GM18909 (cell line): Measurements from ENCODE around the gene ADAMTSL4.

Experiments
- ATAC-seq: cut with Tn5 transposase; IDR thresholded peaks from one replicate; pipeline ENCODE4 v1.9.1; 2021; ENCODE audit warnings: mild to moderate bottlenecking; ENCODE audit not compliant: unreplicated experiment, poor library complexity

ADAMTSL4 gene

DNA sequence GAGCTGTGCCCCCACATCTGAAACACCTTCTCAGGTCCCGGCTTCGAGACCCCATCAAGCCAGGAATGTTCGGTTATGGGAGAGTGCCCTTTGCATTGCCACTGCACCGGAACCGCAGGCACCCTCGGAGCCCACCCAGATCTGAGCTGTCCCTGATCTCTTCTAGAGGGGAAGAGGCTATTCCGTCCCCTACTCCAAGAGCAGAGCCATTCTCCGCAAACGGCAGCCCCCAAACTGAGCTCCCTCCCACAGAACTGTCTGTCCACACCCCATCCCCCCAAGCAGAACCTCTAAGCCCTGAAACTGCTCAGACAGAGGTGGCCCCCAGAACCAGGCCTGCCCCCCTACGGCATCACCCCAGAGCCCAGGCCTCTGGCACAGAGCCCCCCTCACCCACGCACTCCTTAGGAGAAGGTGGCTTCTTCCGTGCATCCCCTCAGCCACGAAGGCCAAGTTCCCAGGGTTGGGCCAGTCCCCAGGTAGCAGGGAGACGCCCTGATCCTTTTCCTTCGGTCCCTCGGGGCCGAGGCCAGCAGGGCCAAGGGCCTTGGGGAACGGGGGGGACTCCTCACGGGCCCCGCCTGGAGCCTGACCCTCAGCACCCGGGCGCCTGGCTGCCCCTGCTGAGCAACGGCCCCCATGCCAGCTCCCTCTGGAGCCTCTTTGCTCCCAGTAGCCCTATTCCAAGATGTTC is 4.3 kb downstream of the ADAMTSL4 start:
- ATAC-seq, result no peak

DNA sequence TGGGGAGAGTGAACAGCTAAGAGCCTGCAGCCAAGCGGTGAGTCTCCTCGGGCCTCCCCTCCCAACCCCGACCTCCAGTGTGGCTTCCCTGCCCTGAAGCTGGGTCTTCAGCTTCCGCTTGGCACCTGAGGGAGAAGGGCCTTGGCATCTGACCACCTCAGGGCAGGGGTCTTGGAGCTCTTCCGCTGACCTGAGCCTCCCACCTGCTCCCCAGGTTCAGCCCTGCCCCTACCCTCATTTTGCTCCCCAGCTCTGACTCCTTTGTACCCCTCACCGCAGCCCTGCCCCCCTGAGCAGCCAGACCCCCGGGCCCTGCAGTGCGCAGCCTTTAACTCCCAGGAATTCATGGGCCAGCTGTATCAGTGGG is 4.9 kb downstream of the ADAMTSL4 start:
- ATAC-seq, result no peak

DNA sequence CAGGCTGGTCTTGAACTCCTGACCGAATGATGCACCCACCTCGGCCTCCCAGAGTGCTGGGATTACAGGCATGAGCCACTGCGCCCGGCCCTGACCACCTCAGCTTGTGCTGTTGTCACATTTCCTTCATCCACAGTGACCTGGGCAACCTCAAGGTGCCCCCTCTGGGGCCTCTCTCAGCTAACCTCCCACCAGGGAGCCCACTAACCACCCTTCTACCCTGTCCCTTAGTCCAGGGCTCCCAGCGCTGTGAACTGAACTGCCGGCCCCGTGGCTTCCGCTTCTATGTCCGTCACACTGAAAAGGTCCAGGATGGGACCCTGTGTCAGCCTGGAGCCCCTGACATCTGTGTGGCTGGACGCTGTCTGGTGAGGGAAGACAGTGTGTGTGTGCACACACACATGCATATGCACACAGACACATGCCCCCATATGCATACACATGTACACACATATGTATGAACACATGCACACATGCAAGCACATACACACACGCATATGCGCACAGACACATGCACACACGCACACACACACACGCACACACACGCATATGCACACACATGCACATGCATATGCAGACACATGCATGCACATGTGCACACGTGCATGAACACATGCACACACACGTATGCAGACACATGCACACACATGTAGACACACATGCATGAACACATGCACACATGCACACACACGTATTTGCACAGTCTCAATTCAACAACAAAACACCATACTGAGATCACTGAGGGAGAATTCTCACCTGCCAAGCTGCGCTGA is 6.2 kb downstream of the ADAMTSL4 start:
- no peak for ATAC-seq

DNA sequence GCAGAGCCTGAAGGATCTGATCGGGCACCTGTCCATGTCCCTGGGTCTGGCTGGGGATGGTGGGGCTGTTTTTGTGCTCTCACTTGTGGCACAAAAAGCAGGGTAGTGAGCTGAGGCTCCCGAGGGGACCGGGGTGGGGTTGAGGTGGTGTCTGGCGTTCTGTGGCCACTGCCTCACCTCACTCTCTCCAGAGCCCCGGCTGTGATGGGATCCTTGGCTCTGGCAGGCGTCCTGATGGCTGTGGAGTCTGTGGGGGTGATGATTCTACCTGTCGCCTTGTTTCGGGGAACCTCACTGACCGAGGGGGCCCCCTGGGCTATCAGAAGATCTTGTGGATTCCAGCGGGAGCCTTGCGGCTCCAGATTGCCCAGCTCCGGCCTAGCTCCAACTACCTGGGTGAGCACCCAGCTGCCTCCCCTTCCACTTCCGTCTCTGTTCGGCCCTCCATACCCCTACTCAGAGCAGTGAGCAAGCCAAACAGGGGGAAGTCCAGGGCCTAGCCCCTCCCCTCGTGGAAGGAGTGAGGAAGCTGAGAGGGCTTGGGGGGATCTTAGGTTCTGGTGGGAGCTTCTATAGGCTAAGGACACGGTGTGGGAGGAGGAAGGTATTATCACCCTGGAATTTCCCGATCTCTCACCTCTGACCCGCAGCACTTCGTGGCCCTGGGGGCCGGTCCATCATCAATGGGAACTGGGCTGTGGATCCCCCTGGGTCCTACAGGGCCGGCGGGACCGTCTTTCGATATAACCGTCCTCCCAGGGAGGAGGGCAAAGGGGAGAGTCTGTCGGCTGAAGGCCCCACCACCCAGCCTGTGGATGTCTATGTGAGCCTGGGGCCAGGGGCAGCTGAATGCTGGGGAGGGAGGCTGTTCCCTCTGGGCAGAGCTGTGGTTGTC is 7.0 kb downstream of the ADAMTSL4 start:
- no peak for ATAC-seq

DNA sequence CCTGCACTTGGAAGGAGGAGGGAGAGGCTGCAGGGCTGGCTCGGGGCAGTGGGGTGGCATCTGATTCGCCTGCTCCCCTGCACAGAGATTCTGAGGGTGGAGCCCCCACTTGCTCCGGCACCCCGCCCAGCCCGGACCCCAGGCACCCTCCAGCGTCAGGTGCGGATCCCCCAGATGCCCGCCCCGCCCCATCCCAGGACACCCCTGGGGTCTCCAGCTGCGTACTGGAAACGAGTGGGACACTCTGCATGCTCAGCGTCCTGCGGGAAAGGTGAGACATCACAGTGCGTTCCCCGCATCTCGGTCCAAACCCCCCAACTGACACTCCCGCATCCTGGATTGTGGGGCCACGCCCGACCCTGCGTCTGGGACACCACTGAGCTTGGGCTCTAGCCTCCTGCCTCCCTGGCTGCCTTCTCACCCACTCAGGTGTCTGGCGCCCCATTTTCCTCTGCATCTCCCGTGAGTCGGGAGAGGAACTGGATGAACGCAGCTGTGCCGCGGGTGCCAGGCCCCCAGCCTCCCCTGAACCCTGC is 7.9 kb downstream of the ADAMTSL4 start:
- no peak for ATAC-seq

DNA sequence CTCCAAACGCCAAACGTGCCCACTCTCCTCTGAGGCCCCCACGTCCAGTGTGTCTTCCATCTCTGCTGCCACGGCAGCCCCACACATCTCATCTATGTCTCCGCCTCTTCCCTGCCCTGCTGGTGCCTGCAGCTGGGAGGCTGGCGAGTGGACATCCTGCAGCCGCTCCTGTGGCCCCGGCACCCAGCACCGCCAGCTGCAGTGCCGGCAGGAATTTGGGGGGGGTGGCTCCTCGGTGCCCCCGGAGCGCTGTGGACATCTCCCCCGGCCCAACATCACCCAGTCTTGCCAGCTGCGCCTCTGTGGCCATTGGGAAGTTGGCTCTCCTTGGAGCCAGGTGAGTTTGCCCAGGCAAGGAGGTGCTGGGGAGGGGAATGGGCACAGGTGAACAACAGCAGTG is 8.6 kb downstream of the ADAMTSL4 start:
- no peak for ATAC-seq

DNA sequence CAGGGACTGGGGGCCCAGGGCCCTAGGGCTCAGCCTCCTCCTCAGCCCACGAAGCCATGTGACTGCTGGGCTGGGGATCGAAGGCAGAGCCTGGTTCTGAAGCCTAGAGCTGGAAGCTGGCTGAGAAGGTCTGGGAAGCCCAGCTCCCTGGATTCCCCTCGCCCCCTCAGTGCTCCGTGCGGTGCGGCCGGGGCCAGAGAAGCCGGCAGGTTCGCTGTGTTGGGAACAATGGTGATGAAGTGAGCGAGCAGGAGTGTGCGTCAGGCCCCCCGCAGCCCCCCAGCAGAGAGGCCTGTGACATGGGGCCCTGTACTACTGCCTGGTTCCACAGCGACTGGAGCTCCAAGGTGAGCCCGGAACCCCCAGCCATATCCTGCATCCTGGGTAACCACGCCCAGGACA is 9.1 kb downstream of the ADAMTSL4 start:
- ATAC-seq, result no peak

DNA sequence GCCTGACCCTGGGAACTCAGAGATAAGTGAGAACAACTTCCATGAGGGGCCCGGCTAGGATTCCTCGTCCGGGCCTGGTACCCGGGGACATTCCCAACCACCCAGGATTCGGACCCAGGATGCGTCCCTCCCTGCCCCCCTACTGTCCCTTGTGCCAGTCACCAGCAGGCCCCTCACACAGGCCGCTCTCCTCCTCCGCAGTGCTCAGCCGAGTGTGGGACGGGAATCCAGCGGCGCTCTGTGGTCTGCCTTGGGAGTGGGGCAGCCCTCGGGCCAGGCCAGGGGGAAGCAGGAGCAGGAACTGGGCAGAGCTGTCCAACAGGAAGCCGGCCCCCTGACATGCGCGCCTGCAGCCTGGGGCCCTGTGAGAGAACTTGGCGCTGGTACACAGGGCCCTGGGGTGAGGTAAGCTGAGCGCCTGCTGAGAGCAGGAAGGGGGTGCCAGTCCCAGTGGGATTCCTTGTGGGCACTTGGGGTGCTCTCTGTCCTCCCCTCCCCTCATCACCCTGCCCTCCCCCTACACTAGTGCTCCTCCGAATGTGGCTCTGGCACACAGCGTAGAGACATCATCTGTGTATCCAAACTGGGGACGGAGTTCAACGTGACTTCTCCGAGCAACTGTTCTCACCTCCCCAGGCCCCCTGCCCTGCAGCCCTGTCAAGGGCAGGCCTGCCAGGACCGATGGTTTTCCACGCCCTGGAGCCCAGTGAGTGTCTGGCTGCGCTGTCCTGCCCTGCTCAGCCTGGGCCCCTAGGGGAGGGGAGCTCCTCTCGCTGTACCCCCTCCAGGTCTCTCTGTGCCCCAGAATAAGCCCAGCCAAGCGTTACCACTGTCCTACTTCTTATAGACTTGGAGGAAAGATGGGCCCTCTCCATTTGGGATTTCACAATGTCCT is 9.8 kb downstream of the ADAMTSL4 start:
- no peak for ATAC-seq

DNA sequence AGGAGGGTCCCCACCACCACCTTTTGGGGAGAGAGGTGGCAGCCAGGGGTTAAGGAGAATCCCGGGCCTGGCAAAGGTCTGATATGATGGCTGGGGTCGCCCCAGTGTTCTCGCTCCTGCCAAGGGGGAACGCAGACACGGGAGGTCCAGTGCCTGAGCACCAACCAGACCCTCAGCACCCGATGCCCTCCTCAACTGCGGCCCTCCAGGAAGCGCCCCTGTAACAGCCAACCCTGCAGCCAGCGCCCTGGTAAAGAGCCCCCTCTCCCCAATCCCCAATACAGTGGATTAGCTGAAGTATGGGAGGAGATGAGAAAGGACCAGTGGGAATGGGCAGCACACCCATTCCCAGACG is 10.4 kb downstream of the ADAMTSL4 start:
- no peak for ATAC-seq

DNA sequence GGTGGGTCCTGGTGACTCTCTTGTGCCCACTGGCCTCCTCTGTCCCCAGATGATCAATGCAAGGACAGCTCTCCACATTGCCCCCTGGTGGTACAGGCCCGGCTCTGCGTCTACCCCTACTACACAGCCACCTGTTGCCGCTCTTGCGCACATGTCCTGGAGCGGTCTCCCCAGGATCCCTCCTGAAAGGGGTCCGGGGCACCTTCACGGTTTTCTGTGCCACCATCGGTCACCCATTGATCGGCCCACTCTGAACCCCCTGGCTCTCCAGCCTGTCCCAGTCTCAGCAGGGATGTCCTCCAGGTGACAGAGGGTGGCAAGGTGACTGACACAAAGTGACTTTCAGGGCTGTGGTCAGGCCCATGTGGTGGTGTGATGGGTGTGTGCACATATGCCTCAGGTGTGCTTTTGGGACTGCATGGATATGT is 10.8 kb downstream of the ADAMTSL4 start:
- no peak for ATAC-seq

DNA sequence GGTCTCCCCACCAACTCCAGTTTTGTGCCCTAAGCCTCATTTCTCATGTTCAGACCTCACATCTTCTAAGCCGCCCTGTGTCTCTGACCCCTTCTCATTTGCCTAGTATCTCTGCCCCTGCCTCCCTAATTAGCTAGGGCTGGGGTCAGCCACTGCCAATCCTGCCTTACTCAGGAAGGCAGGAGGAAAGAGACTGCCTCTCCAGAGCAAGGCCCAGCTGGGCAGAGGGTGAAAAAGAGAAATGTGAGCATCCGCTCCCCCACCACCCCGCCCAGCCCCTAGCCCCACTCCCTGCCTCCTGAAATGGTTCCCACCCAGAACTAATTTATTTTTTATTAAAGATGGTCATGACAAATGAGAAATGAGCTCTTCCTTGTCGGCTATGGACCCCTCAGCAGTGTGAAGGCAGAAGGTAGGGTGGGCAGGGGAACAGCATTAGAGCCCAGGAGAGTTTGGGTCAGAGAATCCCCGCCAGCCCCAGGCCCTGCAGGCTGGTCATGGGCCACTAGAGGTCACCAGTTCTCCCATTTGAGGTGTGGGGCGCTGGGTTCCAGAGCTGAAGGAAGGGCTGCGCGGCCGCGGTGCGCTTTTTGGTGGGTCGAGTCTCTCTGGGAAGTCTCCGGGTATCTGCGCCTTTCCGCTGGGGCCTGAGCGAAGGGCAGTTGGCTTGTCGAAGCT is 11.5 kb downstream of the ADAMTSL4 start:
- peak; percentile 35 for ATAC-seq

DNA sequence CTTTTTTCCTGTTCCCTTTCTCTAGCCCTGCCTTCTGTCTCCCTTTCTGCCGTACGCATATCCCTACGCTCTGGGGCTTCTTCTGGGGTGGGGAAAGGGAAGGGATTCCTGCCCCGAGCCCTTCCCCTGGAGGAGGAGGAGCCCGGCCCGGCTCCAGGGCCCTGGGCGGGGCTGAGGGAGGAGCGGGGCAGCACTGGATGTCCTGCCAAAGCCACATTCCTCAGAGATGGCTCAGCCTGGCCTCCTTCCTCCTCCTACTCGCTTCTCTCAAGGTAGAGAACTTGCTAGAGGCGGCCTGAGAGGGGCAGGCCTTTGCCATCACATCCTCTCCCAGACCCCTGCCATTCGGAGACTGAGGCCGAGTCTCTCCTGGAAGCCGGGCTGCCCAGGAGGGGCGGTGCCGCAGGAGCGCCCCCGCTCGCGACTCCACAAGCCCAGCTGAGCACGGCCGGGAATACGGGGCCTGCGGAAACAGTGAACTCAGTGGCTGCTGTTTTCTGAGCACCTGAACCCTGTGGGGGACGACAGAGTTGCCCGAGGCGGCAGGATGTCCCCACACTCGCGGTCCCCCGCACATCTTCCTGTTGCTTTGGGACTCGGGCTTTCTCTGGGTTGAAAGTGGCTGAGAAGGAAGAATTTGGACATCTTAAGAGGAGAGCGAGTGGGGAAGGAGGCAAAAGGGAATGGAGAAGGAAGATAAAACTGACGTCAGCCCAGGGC is 12.2 kb downstream of the ADAMTSL4 start:
- ATAC-seq, result no peak

DNA sequence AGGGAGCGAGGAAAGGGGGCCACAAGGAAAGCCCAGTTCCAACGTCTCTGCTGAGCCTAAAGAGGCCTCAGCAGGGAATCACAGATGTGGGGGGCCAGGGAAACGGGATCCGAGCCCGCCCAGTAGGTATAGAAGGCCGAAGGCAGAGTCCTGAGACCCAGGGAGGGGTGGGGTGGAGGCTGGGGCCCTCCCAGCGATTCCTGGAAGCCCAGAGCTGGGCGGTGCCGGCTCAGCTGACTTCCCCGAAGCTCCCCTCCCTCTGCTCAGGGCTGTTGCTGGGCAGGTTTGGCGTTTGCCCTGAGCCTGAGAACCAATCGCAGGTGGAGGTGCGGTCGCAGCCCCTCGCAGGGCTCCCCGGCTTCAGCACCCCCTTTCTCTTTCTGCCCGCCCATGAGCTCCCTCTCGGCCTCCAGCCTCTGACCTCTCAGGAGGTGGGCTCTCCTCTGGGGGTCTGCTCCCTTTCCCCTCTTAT is 12.8 kb downstream of the ADAMTSL4 start:
- peak; percentile 49 for ATAC-seq

DNA sequence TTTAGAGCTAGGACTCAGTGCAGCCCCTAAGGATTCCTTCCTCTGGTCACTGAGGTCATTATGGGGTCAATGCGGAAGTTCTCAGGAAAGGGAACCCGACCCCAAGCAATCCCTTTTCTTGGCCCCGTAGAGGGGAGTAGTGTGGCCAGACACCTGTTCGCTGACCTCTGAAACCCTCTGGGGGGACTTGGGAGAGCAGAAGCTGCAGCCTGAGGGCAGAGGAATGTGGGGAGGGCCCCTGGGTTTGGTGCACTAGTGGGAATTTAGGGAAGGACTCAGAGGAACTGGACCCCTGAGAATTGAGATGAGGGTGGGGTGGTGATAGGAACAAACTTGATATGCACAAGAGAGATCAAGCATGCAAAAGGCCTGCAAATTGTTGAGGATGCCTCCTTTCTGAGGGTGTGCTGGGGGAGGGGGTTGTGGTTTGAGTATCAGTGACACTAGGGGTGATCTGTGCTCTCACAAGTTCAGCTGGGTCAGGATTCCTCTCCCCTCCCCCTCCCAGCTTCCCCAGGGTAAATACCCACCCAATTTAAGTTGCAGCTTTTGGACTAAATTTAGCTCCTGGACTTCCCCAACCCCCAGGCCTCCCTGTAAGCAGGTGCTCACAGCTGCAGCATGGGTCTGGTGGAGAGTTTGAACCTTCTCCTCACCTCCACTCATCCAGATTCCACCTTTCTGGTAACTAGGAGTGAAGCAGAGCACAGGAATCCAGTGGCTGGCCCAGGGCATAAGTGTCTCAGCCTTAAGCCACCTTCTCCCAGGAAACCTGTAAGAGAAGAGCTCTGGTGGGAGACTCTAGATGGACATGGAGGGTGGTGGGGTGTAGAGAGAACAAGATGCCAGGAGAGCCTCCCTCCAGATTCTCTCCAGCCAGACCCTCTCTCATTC is 13.5 kb downstream of the ADAMTSL4 start:
- ATAC-seq, result peak; percentile 43

DNA sequence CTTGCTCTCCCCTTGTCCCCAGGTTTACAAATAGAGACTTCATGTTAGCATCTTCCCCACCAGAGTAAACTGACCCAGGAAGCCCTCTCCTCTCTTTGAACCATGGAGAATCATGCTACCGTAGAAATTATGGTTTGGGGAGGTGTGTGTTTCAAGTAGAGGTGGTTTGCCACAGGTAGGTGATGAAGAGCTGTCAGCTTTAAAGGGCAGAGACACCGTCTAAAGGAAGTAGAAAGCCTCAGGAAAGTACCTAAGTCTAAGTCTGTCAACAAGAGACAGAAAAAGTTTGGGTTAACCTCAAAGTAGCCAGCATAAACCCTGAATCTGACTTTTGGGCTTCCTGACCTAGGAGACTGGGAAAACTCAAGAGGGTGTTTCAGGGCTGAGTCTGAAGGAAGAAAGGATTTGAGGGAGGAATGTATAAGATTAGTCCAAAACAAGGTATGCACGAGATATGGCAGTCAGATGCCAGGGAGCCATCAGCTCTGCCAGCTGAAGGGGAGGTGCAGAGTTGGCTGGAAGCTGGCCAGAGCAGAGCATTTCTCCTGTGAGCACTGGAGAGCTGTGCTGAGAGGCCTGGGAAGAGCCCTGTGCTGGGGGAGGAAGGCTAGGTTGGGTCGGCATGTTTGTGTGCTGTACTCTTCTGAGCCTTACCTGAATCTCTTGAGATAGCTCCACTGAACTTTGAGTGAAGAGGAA is 14.3 kb downstream of the ADAMTSL4 start:
- ATAC-seq, result peak; percentile 20

DNA sequence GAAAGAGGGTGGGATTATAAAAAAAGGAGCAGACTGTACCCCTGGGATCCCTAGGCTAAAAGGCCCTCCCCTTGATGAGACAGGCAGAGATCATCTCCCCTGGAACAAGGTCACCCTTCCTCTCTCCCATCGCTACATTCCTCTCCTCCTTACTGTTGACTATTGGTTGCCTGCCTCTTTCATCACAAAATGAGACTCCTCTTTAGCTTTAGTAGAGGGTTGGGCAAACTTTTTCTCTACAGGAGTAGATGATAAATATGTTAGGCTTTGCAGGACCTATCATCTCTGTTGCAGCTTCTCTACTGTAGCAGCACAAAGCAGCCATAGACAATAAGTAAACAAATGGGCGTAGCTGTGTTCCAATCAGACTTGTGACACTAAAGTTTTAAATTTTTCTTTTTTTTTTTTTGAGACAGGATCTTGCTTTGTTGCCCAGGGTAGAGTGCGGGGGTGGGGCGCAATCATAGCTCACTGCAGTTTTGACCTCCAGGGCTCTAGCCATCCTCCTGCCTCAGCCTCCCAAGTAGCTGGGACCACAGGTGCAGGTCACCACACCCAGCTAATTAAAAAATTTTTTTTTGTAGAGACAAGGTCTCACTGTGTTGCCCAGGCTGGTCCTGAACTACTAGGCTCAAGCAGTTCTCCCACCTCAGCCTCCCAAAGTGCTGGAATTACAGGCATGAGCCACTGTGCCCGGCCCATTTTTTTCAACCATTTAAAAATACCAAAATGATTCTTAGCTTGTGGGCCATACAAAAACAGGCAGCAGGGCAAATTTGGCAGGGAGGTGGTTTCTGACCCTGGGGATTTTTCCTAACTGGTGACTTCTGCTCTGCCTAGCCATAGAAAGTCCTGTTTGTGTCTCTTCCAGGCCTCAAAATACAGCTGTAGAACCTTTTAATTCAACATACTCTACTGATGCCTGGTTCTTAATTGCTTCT is 15.1 kb downstream of the ADAMTSL4 start:
- ATAC-seq, result no peak
